BLaER1 (cell line): ENCODE data around the gene FOXS1.

ENCODE experiments used
- H3K27ac ChIP-seq: shearing (Covaris generic); formaldehyde crosslinking; 2 replicates; pipeline ENCODE4 v1.8.1; 2022
- H3K27me3 ChIP-seq: shearing (Covaris generic); formaldehyde crosslinking; 2 replicates; pipeline ENCODE4 v1.8.1; 2022
- H3K36me3 ChIP-seq: shearing (Covaris generic); formaldehyde crosslinking; 2 replicates; pipeline ENCODE4 v1.8.1; 2022
- H3K4me1 ChIP-seq: shearing (Covaris generic); formaldehyde crosslinking; 2 replicates; pipeline ENCODE4 v1.8.1; 2022
- H3K4me2 ChIP-seq: shearing (Covaris generic); formaldehyde crosslinking; 2 replicates; pipeline ENCODE4 v1.8.1; 2022
- H3K4me3 ChIP-seq: shearing (Covaris generic); formaldehyde crosslinking; 2 replicates; pipeline ENCODE4 v1.8.1; 2022
- H3K9ac ChIP-seq: shearing (Covaris generic); formaldehyde crosslinking; 2 replicates; pipeline ENCODE4 v1.8.1; 2022
- H3K9me3 ChIP-seq: shearing (Covaris generic); formaldehyde crosslinking; 2 replicates; pipeline ENCODE4 v1.8.1; 2022
- H4K20me1 ChIP-seq: shearing (Covaris generic); formaldehyde crosslinking; 2 replicates; pipeline ENCODE4 v1.8.1; 2022
- Cebpa-rat ChIP-seq: shearing (Covaris generic); IDR thresholded peaks from 2 replicates; pipeline ENCODE4 v1.8.1; 2022

FOXS1 gene

GRCh38 chr20:31841928-31842327, 3.5 kb downstream of the FOXS1 start:
- 0 out of 2 replicates have a peak overlapping the region, but pooled peaks have one; percentile 30 for H3K9ac ChIP-seq
- no peak for TF ChIP-seq Cebpa-rat

GRCh38 chr20:31840906-31841816, 4.2 kb downstream of the FOXS1 start:
- Histone ChIP-seq H3K27ac (no peak overlapping the region), H3K9ac (no peak overlapping the region), H3K36me3 (no peaks in the 10 kb centered on the region), H3K4me1 (peaks cover 82% of the 10 kb centered on the region), H3K4me3 (no peak overlapping the region), H3K4me2 (no peak overlapping the region), H3K9me3 (no peaks in the 10 kb centered on the region), H3K27me3 (no peaks in the 10 kb centered on the region), H4K20me1 (peaks cover 13% of the 10 kb centered on the region; the same call in 1 of the 2 replicates)
- TF ChIP-seq Cebpa-rat, result no peak

More at GRCh38 chr20:31841928-31842327, 3.5 kb downstream of the FOXS1 start:
- Histone ChIP-seq H3K9me3 (no peaks in the 10 kb centered on the region), H3K4me1 (peaks cover 78% of the 10 kb centered on the region), H4K20me1 (0 out of 2 replicates have a peak, but pooled peaks cover 6% of the 10 kb centered on the region), H3K27me3 (no peaks in the 10 kb centered on the region), H3K27ac (peak overlapping the region; percentile 56; the same call in 1 of the 2 replicates), H3K4me3 (no peak overlapping the region), H3K36me3 (no peaks in the 10 kb centered on the region), H3K4me2 (peak overlapping the region; percentile 85)

GRCh38 chr20:31839782-31840487, 5.5 kb downstream of the FOXS1 start:
- Histone ChIP-seq H3K4me1 (peaks cover 82% of the 10 kb centered on the region), H3K27ac (no peak overlapping the region), H3K36me3 (no peaks in the 10 kb centered on the region), H3K4me3 (no peak overlapping the region), H3K27me3 (no peaks in the 10 kb centered on the region), H3K9ac (no peak overlapping the region), H4K20me1 (peaks cover 24% of the 10 kb centered on the region; the same call in 1 of the 2 replicates), H3K9me3 (no peaks in the 10 kb centered on the region), H3K4me2 (no peak overlapping the region)
- TF ChIP-seq Cebpa-rat, result no peak

GRCh38 chr20:31838646-31839292, 6.6 kb downstream of the FOXS1 start:
- H3K4me2 ChIP-seq, result peak overlapping the region; percentile 37
- H3K4me3 ChIP-seq, result no peak overlapping the region
- no peak overlapping the region for H3K27ac ChIP-seq
- H3K9ac ChIP-seq, result no peak overlapping the region
- TF ChIP-seq Cebpa-rat, result no peak
- no peaks in the 10 kb centered on the region for H3K9me3 ChIP-seq
- H3K27me3 ChIP-seq, result no peaks in the 10 kb centered on the region
- H3K36me3 ChIP-seq, result no peaks in the 10 kb centered on the region
- peaks cover 24% of the 10 kb centered on the region; the same call in 1 of the 2 replicates for H4K20me1 ChIP-seq
- H3K4me1 ChIP-seq, result peaks cover 82% of the 10 kb centered on the region

GRCh38 chr20:31837896-31838397, 7.5 kb downstream of the FOXS1 start:
- Histone ChIP-seq H3K4me1 (peaks cover 77% of the 10 kb centered on the region), H3K9me3 (no peaks in the 10 kb centered on the region), H3K9ac (no peak overlapping the region), H3K4me2 (peak overlapping the region; percentile 69), H3K4me3 (no peak overlapping the region), H3K36me3 (no peaks in the 10 kb centered on the region), H3K27ac (no peak overlapping the region), H4K20me1 (peaks cover 24% of the 10 kb centered on the region; the same call in 1 of the 2 replicates), H3K27me3 (no peaks in the 10 kb centered on the region)
- TF ChIP-seq Cebpa-rat, result no peak

- Histone ChIP-seq H3K4me3 (0 out of 2 replicates have a peak overlapping the region, but pooled peaks have one; percentile 2), H3K9me3 (no peaks in the 10 kb centered on the region), H3K36me3 (no peaks in the 10 kb centered on the region), H3K27ac (peak overlapping the region; percentile 12), H3K4me1 (peaks cover 68% of the 10 kb centered on the region), H3K4me2 (peak overlapping the region; percentile 69), H4K20me1 (peaks cover 24% of the 10 kb centered on the region; the same call in 1 of the 2 replicates), H3K27me3 (no peaks in the 10 kb centered on the region), H3K9ac (peak overlapping the region; percentile 39; the same call in 1 of the 2 replicates)
- TF ChIP-seq Cebpa-rat, result no peak
Observed at GRCh38 chr20:31836853-31837608, 8.4 kb downstream of the FOXS1 start.

GRCh38 chr20:31835977-31836852, 9.2 kb downstream of the FOXS1 start:
- TF ChIP-seq Cebpa-rat, result no peak
- H3K36me3 ChIP-seq, result no peaks in the 10 kb centered on the region
- H3K27me3 ChIP-seq, result no peaks in the 10 kb centered on the region
- peaks cover 64% of the 10 kb centered on the region for H3K4me1 ChIP-seq
- H4K20me1 ChIP-seq, result peaks cover 24% of the 10 kb centered on the region; the same call in 1 of the 2 replicates
- H3K4me2 ChIP-seq, result peak overlapping the region; percentile 69
- peak overlapping the region; percentile 70; the same call in 1 of the 2 replicates for H3K27ac ChIP-seq
- peak overlapping the region; percentile 39; the same call in 1 of the 2 replicates for H3K9ac ChIP-seq
- 0 out of 2 replicates have a peak overlapping the region, but pooled peaks have one; percentile 2 for H3K4me3 ChIP-seq
- H3K9me3 ChIP-seq, result no peaks in the 10 kb centered on the region

GRCh38 chr20:31835554-31835953, 9.8 kb downstream of the FOXS1 start:
- H3K4me2 ChIP-seq, result peak overlapping the region; percentile 69
- no peak for TF ChIP-seq Cebpa-rat
- H3K4me1 ChIP-seq, result peaks cover 65% of the 10 kb centered on the region
- H3K4me3 ChIP-seq, result no peak overlapping the region
- H3K9ac ChIP-seq, result peak overlapping the region; percentile 0; the same call in 1 of the 2 replicates
- H3K9me3 ChIP-seq, result no peaks in the 10 kb centered on the region
- H4K20me1 ChIP-seq, result peaks cover 24% of the 10 kb centered on the region; the same call in 1 of the 2 replicates
- no peaks in the 10 kb centered on the region for H3K36me3 ChIP-seq
- H3K27me3 ChIP-seq, result no peaks in the 10 kb centered on the region
- peak overlapping the region; percentile 70; the same call in 1 of the 2 replicates for H3K27ac ChIP-seq
